H9 (cell line): ENCODE data around the gene LSP1. TPM values are rescaled to one million over a fixed set of nuclear protein-coding genes. Genes with fewer than 3 reads are reported as not detected.

ENCODE experiments used
- DNase-seq: peaks from one replicate; pipeline ENCODE4 v3.0.0-alpha.2; 2017
- H2AFZ ChIP-seq: one replicate; pipeline ENCODE4 v1.6.1; 2013; ENCODE audit warnings: mild to moderate bottlenecking, low read length, control low read depth, moderate library complexity
- H2AK5ac ChIP-seq: 2 replicates; pipeline ENCODE4 v1.6.1; 2013; ENCODE audit warnings: low read length, control low read depth, mixed read lengths; ENCODE audit not compliant: insufficient read length
- H2BK120ac ChIP-seq: one replicate; pipeline ENCODE4 v1.6.1; 2013; ENCODE audit warnings: low read depth, mild to moderate bottlenecking, low read length, control low read depth, inconsistent platforms; ENCODE audit not compliant: poor library complexity, severe bottlenecking
- H2BK12ac ChIP-seq: 2 replicates; pipeline ENCODE4 v1.6.1; 2013; ENCODE audit warnings: low read length, control low read depth, mixed read lengths, low read depth; ENCODE audit not compliant: insufficient read length
- H2BK15ac ChIP-seq: 2 replicates; pipeline ENCODE4 v1.6.1; 2013; ENCODE audit warnings: low read depth, low read length, control low read depth
- H2BK20ac ChIP-seq: one replicate; pipeline ENCODE4 v1.6.1; 2013; ENCODE audit warnings: low read depth, mild to moderate bottlenecking, low read length, control low read depth, inconsistent platforms; ENCODE audit not compliant: poor library complexity, severe bottlenecking
- H2BK5ac ChIP-seq: 2 replicates; pipeline ENCODE4 v1.6.1; 2013; ENCODE audit warnings: low read length, control low read depth, mixed read lengths; ENCODE audit not compliant: insufficient read length
- H3K14ac ChIP-seq: 2 replicates; pipeline ENCODE4 v1.6.1; 2013; ENCODE audit warnings: low read length, control low read depth; ENCODE audit not compliant: insufficient read depth
- H3K18ac ChIP-seq: 2 replicates; pipeline ENCODE4 v1.6.1; 2013; ENCODE audit warnings: low read depth, mild to moderate bottlenecking, mixed read lengths, low read length, control low read depth; ENCODE audit not compliant: insufficient read length
- H3K23ac ChIP-seq: 2 replicates; pipeline ENCODE4 v1.6.1; 2013; ENCODE audit warnings: low read length, control low read depth, mixed read lengths, low read depth; ENCODE audit not compliant: insufficient read length
- H3K23me2 ChIP-seq: 2 replicates; pipeline ENCODE4 v1.6.1; 2013; ENCODE audit warnings: low read depth, mild to moderate bottlenecking, mixed read lengths, low read length, control low read depth; ENCODE audit not compliant: insufficient read length, poor library complexity, severe bottlenecking
- H3K27ac ChIP-seq: 2 replicates; pipeline ENCODE4 v1.5.1; 2013; ENCODE audit warnings: low read length, control low read depth, mixed read lengths, low read depth; ENCODE audit not compliant: insufficient read length
- H3K27me3 ChIP-seq: 2 replicates; pipeline ENCODE4 v1.6.1; 2013; ENCODE audit warnings: low read length, control low read depth, inconsistent platforms; ENCODE audit not compliant: insufficient read depth
- H3K4ac ChIP-seq: 2 replicates; pipeline ENCODE4 v1.6.1; 2013; ENCODE audit warnings: low read depth, mild to moderate bottlenecking, control low read depth, inconsistent platforms, low read length, moderate library complexity
- H3K4me1 ChIP-seq: 2 replicates; pipeline ENCODE4 v1.6.1; 2013; ENCODE audit warnings: low read length, control low read depth, inconsistent platforms; ENCODE audit not compliant: insufficient read depth
- H3K4me2 ChIP-seq: 2 replicates; pipeline ENCODE4 v1.6.1; 2013; ENCODE audit warnings: low read length, control low read depth, mixed read lengths; ENCODE audit not compliant: insufficient read length, insufficient read depth
- H3K56ac ChIP-seq: 2 replicates; pipeline ENCODE4 v1.6.1; 2013; ENCODE audit warnings: low read depth, mild to moderate bottlenecking, mixed read lengths, low read length, control low read depth; ENCODE audit not compliant: insufficient read length
- H3K79me1 ChIP-seq: 2 replicates; pipeline ENCODE4 v1.6.1; 2013; ENCODE audit warnings: low read depth, mild to moderate bottlenecking, moderate library complexity, low read length, control low read depth, inconsistent platforms; ENCODE audit not compliant: insufficient read depth, poor library complexity, severe bottlenecking
- H3K79me2 ChIP-seq: 2 replicates; pipeline ENCODE4 v1.6.1; 2013; ENCODE audit warnings: low read length, control low read depth, inconsistent platforms; ENCODE audit not compliant: insufficient read depth
- H3K9ac ChIP-seq: 2 replicates; pipeline ENCODE4 v1.6.1; 2013; ENCODE audit warnings: low read length, control low read depth, mixed read lengths; ENCODE audit not compliant: insufficient read length; ENCODE audit errors: extremely low read depth
- H3K9me3 ChIP-seq: one replicate; pipeline ENCODE4 v1.6.1; 2013; ENCODE audit warnings: low read depth, low read length, inconsistent platforms; ENCODE audit not compliant: control insufficient read depth
- H3T11ph ChIP-seq: one replicate; pipeline ENCODE4 v1.6.1; 2013; ENCODE audit warnings: mild to moderate bottlenecking, low read length, control low read depth, inconsistent platforms
- H4K20me1 ChIP-seq: one replicate; pipeline ENCODE4 v1.6.1; 2013; ENCODE audit not compliant: control insufficient read depth, insufficient read length, insufficient read depth
- H4K5ac ChIP-seq: 2 replicates; pipeline ENCODE4 v1.6.1; 2013; ENCODE audit warnings: low read depth, mild to moderate bottlenecking, mixed read lengths, low read length, control low read depth; ENCODE audit not compliant: insufficient read length
- H4K8ac ChIP-seq: replicated peaks from 2 replicates; pipeline ENCODE4 v1.6.1; 2013; ENCODE audit warnings: low read length, control low read depth, mixed read lengths, low read depth; ENCODE audit not compliant: insufficient read length
- H4K91ac ChIP-seq: 2 replicates; pipeline ENCODE4 v1.6.1; 2013; ENCODE audit warnings: low read depth, mild to moderate bottlenecking, moderate library complexity, mixed read lengths, low read length, control low read depth; ENCODE audit not compliant: insufficient read length
- H3K27ac Mint-ChIP-seq, 3 experiments: 2 replicates in 2 of 3; 3 replicates in 1 of 3; pipeline ENCODE4 v1.8.0; 2020 to 2021; ENCODE audit warnings: mixed read lengths in 3 of 3, mild to moderate bottlenecking in 1 of 3, moderate library complexity in 1 of 3
- H3K27me3 Mint-ChIP-seq: 2 replicates; pipeline ENCODE4 v1.8.0; 2021; ENCODE audit warnings: low read depth, mild to moderate bottlenecking, moderate library complexity, mixed read lengths
- H3K36me3 Mint-ChIP-seq, 3 experiments: 2 replicates in 2 of 3; 3 replicates in 1 of 3; pipeline ENCODE4 v1.8.0; 2020 to 2021; ENCODE audit warnings: low read depth in 3 of 3, mixed read lengths in 3 of 3; ENCODE audit not compliant: insufficient read depth in 1 of 3
- H3K4me1 Mint-ChIP-seq, 2 experiments: 2 replicates each; pipeline ENCODE4 v1.8.0; 2020; ENCODE audit warnings: mixed read lengths in 2 of 2
- H3K4me3 Mint-ChIP-seq, 2 experiments: 2 replicates in 1 of 2; 3 replicates in 1 of 2; pipeline ENCODE4 v1.8.0; 2020 to 2021; ENCODE audit warnings: mild to moderate bottlenecking in 2 of 2, mixed read lengths in 2 of 2, moderate library complexity in 1 of 2
- H3K9me3 Mint-ChIP-seq, 2 experiments: 2 replicates in 1 of 2; 3 replicates in 1 of 2; pipeline ENCODE4 v1.8.0; 2020; ENCODE audit warnings: mild to moderate bottlenecking in 2 of 2, mixed read lengths in 2 of 2, moderate library complexity in 1 of 2
- CTCF ChIP-seq: fragments of 200-600 bp; sonication (generic); conservative IDR thresholded peaks from 3 replicates; pipeline ENCODE4 v1.8.0; 2021; ENCODE audit warnings: antibody characterized with exemption, mild to moderate bottlenecking
- WGBS: extraction: QIAGEN DNeasy Blood & Tissue Kit; methylation state at CpG from one replicate; pipeline ENCODE4 v1.1.7; 2013; ENCODE audit warnings: missing lambda C conversion rate, low lambda C conversion rate, mixed read lengths; ENCODE audit not compliant: insufficient read length; ENCODE audit errors: extremely low coverage; 5-methylcytosine and 5-hydroxymethylcytosine counted together
- total RNA-seq: library from RNA; stranded (reverse); gene quantifications from 2 replicates; pipeline ENCODE4 v1.2.1, GENCODE V29; 2021

Gene LSP1
- total RNA-seq, 1 experiment from 2014 or later: not detected

DNA sequence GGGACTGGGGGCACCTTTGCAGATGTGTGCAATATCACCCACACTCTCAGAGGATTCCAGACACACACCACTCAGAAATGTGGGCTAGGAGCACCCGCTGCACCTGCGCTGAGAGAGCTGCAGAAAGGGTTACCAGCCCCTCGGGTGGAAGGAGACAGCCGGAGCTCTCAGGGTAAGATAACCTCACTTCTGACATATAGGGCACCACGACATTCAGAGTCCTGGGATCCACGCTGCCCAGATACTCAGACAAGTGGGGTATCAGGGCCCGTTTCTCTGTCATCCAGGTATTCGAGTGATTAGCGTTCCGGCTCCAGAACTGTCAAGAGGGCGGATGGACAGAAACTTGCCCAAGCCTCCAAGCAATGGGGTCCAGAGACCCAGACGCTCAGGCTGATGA is 24.3 kb upstream of the LSP1 start:
- H3K27ac Mint-ChIP-seq: no peak overlapping the region
- no peak overlapping the region for H3T11ph ChIP-seq
- H2BK15ac ChIP-seq: no peak overlapping the region
- H3K56ac ChIP-seq: no peak overlapping the region
- H2BK12ac ChIP-seq: no peak overlapping the region
- no peaks in the 10 kb centered on the region for H3K79me2 ChIP-seq
- H3K27me3 ChIP-seq: no peaks in the 10 kb centered on the region
- no peak overlapping the region for H2AFZ ChIP-seq
- H3K23ac ChIP-seq: no peak overlapping the region
- no peak overlapping the region for H3K4me3 Mint-ChIP-seq
- H3K4ac ChIP-seq: no peak overlapping the region
- H3K4me2 ChIP-seq: no peak overlapping the region
- H4K20me1 ChIP-seq: no peaks in the 10 kb centered on the region
- no peaks in the 10 kb centered on the region for H3K9me3 Mint-ChIP-seq
- peaks cover 3 to 7% of the 10 kb centered on the region in 2 experiments; a peak in 3 of 4 replicates for H3K4me1 Mint-ChIP-seq
- H4K91ac ChIP-seq: no peak overlapping the region
- TF ChIP-seq CTCF: no peak
- peaks cover 30% of the 10 kb centered on the region for H3K27me3 Mint-ChIP-seq
- H3K27ac ChIP-seq: no peak overlapping the region
- no peaks in the 10 kb centered on the region for H3K79me1 ChIP-seq
- no peak overlapping the region for H3K18ac ChIP-seq
- no peak overlapping the region for H4K8ac ChIP-seq
- DNase-seq: no peak
- no peaks in the 10 kb centered on the region for H3K36me3 Mint-ChIP-seq
- no peak overlapping the region for H4K5ac ChIP-seq
- no peaks in the 10 kb centered on the region for H3K4me1 ChIP-seq
- no peak overlapping the region for H3K14ac ChIP-seq
- WGBS: no CpG with 5 or more reads among the region's 12 CpGs
- H3K23me2 ChIP-seq: peaks cover 3% of the 10 kb centered on the region
- no peaks in the 10 kb centered on the region for H3K9me3 ChIP-seq
- H3K9ac ChIP-seq: no peak overlapping the region
- H2BK120ac ChIP-seq: no peak overlapping the region
- H2AK5ac ChIP-seq: no peak overlapping the region
- H2BK5ac ChIP-seq: no peak overlapping the region
- H2BK20ac ChIP-seq: no peak overlapping the region
